Measurements from ENCODE around the gene UBE2L3.
"Not testable (repeated sequence)": the region's sequence is repeated elsewhere in the genome, so short reads cannot be mapped to it uniquely, and the experiment has no call there.

The UBE2L3 gene

DNA sequence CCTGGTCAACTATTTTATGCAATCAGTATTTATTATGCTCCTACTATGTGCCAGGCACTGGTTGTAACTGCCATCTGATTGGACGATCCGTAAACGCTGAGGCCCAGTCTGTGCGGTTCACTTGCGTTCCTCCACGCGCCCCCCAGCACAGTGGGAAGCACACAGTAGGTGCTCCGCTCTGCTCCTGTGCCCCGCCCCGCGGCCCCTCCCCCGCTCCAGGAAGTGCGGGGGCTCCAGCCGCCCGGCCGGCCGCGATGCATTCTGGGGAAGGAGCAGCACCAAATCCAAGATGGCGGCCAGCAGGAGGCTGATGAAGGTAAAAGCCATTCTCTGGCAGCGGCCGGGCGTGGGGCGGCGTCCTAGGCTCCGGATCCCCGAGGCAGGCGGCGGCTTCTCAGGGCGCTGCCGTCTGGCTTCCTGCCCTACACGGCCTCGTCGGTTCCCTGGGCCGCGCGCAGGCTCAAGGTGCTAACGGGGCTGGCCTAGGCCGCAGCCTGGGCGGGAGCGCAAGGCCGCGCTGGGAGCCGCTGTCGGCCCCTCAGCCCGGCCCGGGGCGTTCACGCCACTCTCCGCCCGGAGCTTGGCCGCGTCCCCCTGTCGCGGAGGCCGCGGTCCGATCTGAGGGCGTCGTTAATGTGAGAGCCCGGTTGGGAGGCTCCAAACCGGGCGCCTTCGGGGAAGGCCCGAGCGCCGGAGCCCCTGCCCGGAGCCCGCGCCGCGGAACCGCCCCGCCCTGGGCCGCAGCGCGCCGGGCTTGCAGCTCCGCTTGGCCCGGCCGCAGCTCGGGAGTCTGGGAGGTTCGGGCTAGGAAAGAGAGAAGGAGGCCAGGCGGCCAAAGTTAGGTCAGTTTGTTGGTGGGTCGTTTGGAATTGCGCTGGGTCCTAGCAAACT is at the start of gene UBE2L3:
UBE2L3 (plus strand) TSS at position 259 of the 891 bp plus-strand sequence; CDS start at position 290, 31 bp downstream.
- DNase-seq: peak; percentile 86

GRCh38 chr22:21526705-21527500 is 40.6 kb upstream of the UBE2L3 start:
- DNase-seq: not testable (repeated sequence)

DNA sequence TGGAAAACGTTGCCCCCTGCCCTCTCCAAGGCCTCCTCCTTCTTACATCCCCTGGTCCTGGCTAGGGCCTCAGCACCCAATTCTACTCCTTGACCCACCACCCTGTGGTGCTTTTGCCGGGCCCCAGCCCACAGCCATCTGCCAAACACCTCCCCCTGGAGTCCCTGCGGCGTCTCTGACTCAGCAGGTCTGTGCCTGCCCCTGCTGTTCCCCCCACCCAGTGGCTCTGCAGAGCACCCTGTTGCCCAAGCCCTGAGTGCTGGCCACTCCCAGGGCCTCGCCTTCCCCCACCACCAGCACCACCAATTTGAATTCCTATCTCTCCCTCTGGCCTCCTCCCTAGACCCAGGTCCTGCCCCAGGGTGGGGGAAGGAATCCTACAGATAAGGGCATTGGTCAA is 36.0 kb upstream of the UBE2L3 start:
- not testable (repeated sequence) for DNase-seq

DNA sequence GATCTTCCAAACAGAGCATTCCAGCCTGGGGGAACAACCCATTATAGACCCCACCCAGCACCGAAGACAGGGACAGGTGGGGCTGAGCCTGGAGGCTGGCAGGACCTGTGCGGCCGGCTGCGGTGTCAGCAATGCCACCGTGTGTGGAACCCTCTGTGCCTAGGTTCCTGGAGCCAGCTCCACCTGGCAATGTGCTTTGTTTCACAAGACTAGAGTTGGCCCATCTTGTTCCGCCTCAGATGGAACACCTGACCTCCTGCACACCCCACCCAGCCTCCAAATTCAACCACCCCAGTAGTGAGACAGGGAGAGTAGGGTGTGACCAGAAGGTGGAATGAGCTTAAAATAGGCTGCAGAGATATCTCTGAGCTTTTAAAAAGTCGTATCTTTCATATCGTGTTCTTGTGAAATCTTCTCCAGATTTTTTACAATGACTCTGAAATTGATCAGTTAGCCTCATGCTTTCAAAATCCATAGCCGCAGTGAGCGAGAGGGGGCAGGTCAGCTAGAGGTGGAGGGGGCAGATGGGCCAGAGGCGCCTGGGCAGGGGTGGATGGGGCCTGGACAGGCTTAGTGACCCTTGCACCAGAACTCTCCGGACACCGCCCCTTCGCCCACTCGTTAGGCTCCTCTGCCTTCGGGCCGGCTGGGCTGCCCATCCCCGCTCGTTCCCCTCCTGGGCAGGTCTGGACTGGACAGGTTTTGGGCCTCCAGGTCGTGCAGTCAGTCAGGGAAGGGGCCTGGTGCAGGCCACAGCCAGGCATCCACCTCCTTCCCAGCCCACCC is 34.5 kb upstream of the UBE2L3 start:
- DNase-seq: not testable (repeated sequence)

DNA sequence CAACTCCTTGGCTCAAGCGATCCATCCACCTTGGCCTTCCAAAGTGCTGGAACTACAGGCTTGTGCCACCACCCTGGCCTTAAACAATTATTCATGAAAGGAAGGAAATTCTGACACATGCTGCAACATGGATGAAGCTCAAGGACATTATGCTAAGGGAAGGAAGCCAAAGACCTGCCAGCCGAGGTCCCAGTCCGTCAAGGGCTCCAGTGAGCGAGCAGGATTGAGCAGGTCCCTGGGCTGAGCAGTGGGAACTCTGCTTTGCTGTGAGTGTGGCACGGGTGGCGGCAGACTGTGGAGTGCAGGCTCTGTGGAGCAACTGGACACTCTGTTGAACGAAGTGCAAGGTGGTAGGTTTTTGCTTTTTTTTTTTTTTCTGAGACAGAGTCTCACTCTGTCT is 27.7 kb upstream of the UBE2L3 start:
- not testable (repeated sequence) for DNase-seq

DNA sequence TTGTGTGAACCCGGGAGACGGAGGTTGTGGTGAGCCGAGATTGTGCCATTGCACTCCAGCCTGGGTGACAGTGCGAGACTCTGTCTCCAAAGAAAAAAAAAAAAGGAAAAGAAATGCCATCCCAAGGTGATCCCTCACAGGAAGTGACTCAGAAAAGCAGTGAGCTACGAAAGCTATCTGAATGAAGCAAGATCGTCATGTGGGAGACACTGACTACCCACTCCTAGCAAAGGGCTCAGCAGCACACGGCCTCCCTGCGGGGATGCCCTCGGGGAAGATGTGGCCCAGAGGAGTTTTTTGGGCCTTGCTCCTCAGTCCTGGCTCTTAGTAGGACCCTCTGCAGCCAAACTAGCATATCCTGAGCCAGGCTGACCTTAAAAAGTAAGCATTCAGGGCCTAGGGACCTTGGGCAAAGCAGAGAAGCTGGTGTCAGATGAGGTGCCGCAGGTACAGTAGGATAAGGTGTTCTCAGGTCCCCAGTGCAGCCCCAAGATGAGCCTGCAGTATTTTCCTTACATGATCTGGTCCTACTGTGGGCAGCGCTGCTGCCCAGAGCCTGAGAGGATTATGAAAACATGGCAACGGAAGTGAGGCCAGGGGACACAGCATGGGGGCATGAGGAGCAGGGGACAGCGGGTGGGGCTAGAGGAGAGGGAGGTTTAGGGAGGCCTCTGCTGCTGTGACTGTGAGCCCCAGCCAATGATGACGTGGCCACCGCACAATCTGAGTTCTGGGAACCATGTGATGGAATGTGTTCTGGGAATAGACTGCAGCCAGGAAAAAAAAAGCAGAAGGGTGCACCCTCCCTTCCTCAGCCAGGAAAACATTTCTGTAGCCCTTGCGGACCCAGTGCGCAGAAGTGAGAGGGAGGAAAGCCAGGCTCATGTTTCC is 22.8 kb upstream of the UBE2L3 start:
- DNase-seq: not testable (repeated sequence)

- not testable (repeated sequence) for DNase-seq
Observed at GRCh38 chr22:21549558-21549957, 18.0 kb upstream of the UBE2L3 start.

GRCh38 chr22:21550008-21550677 is 17.4 kb upstream of the UBE2L3 start:
- DNase-seq: not testable (repeated sequence)

DNA sequence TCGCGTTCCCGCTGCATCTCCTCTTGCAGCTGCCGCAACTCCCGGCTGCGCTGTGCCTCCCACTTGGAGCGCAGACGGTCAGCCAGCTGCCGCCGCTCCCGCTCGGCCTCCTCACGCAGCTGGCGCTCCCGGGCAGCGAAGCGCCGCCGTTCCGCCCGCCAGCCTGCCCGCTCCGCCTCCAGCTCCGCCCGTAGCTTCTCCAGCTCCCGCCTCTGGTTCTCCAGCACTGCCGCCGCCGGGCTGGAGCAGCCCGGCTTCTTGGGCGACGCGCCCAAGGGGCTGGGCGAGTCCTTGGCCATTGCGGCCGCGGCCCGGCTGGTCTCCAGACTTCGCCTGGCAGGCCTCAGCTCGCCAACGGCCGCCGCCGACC is 16.9 kb upstream of the UBE2L3 start:
- DNase-seq: not testable (repeated sequence)

GRCh38 chr22:21551361-21551760 is 16.2 kb upstream of the UBE2L3 start, which contains the start of gene RIMBP3C:
TSS of gene RIMBP3C (minus strand) at chr22:21551461. CDS start at chr22:21550976, 485 bp downstream.
- DNase-seq: not testable (repeated sequence)

DNA sequence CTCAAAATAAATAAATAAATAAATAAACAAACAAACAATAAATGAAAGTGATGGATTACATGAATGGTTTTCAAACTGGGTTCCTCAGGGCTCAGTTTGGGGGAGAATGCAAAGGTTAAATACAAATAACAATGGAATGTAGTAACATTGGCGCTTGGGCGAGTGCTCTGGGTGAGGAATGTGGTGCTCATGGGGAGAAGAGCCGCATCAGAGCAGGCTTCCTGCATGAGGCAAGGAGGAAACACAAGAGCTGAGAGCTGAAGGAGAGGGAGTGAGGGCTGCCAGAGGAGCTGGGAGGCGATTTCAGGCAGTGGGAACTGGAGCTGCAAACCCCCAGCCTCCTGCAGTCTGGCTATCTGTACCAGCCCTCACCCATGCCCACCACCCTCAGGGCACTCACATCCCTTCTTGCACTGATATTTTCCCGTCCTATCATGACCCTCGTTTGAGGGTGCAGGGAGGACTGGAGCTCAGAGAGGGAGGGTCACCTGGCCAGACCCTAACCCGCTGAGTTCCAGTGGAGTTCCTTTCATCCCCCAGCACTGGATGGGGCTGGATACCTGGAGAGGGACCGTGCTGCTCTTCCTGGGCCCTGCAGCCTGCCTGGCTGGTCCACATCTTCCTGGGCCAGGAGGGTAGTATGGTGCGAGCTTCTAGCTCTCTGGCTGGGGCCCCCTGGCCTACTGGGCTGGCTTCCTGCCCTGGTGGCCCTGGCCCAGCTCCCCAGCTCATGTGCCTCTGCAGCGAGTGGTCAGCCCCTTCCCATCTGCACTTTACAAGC is 8.0 kb upstream of the UBE2L3 start:
- DNase-seq: not testable (repeated sequence)

- not testable (repeated sequence) for DNase-seq
Observed at GRCh38 chr22:21560657-21561056, 6.9 kb upstream of the UBE2L3 start.

DNA sequence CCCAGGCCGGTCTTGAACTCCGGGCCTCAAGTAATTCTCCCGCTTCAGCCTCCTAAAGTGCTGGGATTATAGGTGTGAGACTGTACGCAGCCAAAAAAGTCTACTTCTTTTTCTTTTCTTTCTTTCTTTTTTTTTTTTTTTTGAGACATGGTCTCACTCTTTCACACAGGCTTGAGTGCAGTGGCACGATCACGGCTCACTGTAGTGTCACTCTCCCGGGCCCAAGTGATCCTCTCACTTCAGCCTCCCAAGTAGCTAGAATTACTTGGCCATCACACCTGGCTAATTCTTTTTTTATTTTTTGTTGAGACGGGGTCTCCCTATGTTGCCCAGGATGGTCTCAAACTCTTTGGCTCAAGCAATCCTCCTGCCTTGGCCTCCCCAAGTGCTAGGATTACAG is 3.6 kb upstream of the UBE2L3 start:
- no peak for DNase-seq

GRCh38 chr22:21564411-21564810 is 3.1 kb upstream of the UBE2L3 start:
- DNase-seq: no peak

DNA sequence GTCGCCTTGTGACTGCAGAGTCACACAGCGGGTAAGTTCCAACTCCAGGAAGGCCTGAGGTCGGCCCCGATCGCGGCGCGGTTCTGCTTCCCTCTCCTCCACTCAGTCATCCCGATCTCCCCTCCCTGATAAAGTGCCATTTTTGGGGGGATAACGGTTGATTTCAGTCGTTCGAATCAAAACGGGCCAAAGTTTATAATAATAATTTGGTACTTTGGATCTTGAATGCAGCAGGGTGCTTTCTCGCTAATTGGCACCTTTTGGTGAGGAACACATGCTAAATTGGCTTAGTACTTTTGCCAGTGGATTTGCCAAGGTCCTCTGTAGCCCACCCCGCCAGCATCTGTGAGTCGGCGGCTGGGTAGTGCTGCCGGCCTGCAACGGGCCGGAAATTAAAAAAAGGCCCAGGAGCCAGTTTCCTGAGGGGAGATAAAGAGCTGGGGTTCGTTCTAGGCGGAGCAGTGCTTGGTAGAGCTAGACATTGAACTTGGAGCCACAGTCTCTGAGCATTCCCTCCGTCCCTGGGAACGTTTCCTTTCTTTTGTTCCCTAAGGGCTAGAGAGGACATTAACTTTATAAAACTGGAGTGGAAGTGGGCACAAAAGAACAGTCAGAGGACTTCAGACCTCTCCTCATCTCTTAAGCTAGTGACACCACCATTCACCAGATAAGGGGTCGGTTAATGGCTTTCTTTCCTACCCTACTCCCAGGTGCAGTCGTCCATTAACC is 997 bp downstream of the UBE2L3 start:
- peak; percentile 26 for DNase-seq

DNA sequence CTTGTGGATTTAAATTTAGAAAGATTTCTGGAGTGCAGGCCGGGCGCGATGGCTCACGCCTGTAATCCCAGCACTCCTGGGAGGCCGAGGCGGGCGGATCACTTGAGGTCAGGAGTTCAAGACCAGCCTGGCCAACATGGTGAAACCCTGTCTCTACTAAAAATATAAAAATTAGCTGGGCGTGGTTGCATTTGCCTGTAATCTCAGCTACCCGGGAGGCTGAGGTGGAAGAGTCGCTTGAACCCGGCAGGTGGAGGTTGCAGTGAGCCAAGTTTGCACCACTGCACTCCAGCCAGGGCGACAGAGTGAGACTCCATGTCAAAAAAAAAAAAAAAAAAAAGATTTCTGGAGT is 1.5 kb downstream of the UBE2L3 start:
- DNase-seq: not testable (repeated sequence)

GRCh38 chr22:21569459-21570170 is 2.1 kb downstream of the UBE2L3 start:
- DNase-seq: no peak

DNA sequence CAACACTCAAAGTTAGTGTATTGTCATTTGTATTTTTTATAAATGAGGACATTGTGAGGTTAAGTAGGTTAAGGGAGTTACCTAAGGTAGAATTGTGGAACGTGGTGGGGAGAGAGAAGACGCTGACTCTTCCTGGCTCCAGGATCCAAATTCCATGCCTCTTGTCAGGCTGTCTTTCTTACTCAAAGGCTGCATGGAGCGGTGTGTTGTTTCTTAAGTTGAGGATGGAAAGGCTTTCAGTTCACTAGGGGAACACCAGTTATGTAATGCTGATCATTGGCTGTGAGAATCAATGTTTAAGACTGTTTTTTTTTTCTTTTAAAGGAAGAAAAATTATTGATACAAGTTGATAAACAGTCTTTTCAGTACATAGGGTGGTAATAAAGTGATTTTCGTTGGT is 2.9 kb downstream of the UBE2L3 start:
- DNase-seq: no peak

DNA sequence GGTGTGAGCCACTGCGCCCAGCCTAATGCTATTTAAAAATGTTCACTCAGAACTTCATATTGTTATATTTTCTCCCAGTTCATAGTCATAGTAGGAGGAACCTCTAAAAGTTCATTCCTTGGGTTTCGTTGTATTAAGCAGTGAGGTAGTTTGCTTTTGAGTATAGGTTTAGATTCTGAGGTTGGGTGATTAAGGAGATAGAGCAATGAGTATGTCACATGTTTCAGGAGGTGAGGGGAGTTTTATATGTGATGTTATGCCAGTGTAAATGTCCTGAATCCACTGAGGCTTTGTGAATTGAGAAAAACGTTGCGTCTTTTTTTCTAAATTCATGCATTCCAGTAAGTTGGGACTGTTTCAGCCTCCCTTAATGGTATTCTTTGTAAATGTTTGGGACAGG is 4.2 kb downstream of the UBE2L3 start:
- DNase-seq: no peak

Data from CD4-positive, alpha-beta T cell treated with Interleukin-17A for 4 hours (primary cell).